ENCODE results near the gene SGO1. TPM values are rescaled to one million over a fixed set of nuclear protein-coding genes. Genes with fewer than 3 reads are reported as not detected.
A peak's percentile ranks its signal among the peaks of the same experiment; 100 is the strongest.
"Not testable (repeated sequence)": the region's sequence is repeated elsewhere in the genome, so short reads cannot be mapped to it uniquely, and the experiment has no call there.

Gene SGO1
- total and polyA plus RNA-seq, 9 donors = 0.10 to 1.2 (median 0.33) TPM

GRCh38 chr3:20225769-20226168 lies 39.8 kb upstream of the SGO1 start:
- intact Hi-C loops (cut with DNase I) = no loop called here
- Histone ChIP-seq H3K4me1 (ENCODE audit: insufficient read depth) (no peaks in the 10 kb centered on the region), H3K9me3 (no peaks in the 10 kb centered on the region), H3K27ac (no peak overlapping the region), H3K4me3 (no peak overlapping the region), H3K36me3 (no peaks in the 10 kb centered on the region), H3K27me3 (no peaks in the 10 kb centered on the region)
- TF ChIP-seq, protein P1, sequence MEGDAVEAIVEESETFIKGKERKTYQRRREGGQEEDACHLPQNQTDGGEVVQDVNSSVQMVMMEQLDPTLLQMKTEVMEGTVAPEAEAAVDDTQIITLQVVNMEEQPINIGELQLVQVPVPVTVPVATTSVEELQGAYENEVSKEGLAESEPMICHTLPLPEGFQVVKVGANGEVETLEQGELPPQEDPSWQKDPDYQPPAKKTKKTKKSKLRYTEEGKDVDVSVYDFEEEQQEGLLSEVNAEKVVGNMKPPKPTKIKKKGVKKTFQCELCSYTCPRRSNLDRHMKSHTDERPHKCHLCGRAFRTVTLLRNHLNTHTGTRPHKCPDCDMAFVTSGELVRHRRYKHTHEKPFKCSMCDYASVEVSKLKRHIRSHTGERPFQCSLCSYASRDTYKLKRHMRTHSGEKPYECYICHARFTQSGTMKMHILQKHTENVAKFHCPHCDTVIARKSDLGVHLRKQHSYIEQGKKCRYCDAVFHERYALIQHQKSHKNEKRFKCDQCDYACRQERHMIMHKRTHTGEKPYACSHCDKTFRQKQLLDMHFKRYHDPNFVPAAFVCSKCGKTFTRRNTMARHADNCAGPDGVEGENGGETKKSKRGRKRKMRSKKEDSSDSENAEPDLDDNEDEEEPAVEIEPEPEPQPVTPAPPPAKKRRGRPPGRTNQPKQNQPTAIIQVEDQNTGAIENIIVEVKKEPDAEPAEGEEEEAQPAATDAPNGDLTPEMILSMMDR (IDR thresholded peaks at IDR 0.05) = peak; percentile 17 to 55 (median 18)
- no peak for TF ChIP-seq POLR2A (IDR thresholded peaks at IDR 0.05)
- 5 to 18% (median 15%) methylated on average over 2 of the region's 2 CpGs for WGBS, 3 donors
- DNase-seq = no peak

DNA sequence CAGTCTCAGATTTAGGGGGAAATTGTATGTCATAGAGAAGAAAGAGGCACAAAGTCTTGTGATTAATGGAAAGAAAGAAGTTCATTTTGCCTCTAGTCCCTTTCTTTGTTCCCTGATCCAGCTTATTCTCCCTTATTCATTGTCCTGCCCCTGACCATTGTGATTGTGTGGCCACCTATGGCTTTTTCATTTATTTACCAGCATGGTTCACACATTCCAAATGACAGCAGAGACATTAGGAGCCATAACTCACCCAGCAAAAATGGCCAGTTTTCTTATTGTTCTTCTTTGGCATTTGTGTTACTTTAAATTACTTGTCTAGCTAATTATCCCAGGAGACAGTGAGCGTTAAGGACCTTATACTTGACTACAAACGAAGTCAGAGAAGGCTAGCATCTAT lies 36.3 kb upstream of the SGO1 start:
- Histone ChIP-seq H3K27me3 (no peaks in the 10 kb centered on the region), H3K27ac (no peak overlapping the region), H3K4me3 (no peak overlapping the region), H3K9me3 (no peaks in the 10 kb centered on the region), H3K4me1 (ENCODE audit: insufficient read depth) (no peaks in the 10 kb centered on the region), H3K36me3 (no peaks in the 10 kb centered on the region)
- intact Hi-C loops (cut with DNase I) = no loop called here
- 84 to 92% (median 88%) methylated on average over 2 of the region's 2 CpGs for WGBS, 3 donors
- no peak for DNase-seq
- no peak for TF ChIP-seq EP300 (IDR thresholded peaks at IDR 0.05)
- no peak for TF ChIP-seq POLR2A (IDR thresholded peaks at IDR 0.05)
- TF ChIP-seq, protein P1 (IDR thresholded peaks at IDR 0.05) = no peak

- Histone ChIP-seq H3K36me3 (no peaks in the 10 kb centered on the region), H3K4me3 (no peak overlapping the region), H3K27ac (no peak overlapping the region), H3K4me1 (ENCODE audit: insufficient read depth) (no peaks in the 10 kb centered on the region), H3K9me3 (no peaks in the 10 kb centered on the region), H3K27me3 (no peaks in the 10 kb centered on the region)
- DNase-seq = no peak
- intact Hi-C loops (cut with DNase I) = no loop called here
- WGBS, 3 donors = 20 to 26% (median 22%) methylated on average over 3 of the region's 3 CpGs
- TF ChIP-seq POLR2A (IDR thresholded peaks at IDR 0.05) = no peak
- TF ChIP-seq, protein P1 (IDR thresholded peaks at IDR 0.05) = no peak
- TF ChIP-seq EP300 (IDR thresholded peaks at IDR 0.05) = no peak
These were observed 32.2 kb upstream of the SGO1 start for GRCh38 chr3:20218215-20218614.

- Histone ChIP-seq H3K27ac (no peak overlapping the region), H3K4me3 (no peak overlapping the region), H3K27me3 (no peaks in the 10 kb centered on the region), H3K9me3 (no peaks in the 10 kb centered on the region), H3K4me1 (ENCODE audit: insufficient read depth) (no peaks in the 10 kb centered on the region), H3K36me3 (no peaks in the 10 kb centered on the region)
- 92 to 97% (median 94%) methylated on average over 4 of the region's 4 CpGs for WGBS, 3 donors
- TF ChIP-seq, protein P1 (IDR thresholded peaks at IDR 0.05) = no peak
- TF ChIP-seq EP300 (IDR thresholded peaks at IDR 0.05) = no peak
- no peak for TF ChIP-seq POLR2A (IDR thresholded peaks at IDR 0.05)
- intact Hi-C loops (cut with DNase I) = no loop called here
- no peak for DNase-seq
These were observed 29.6 kb upstream of the SGO1 start for GRCh38 chr3:20215636-20216035.

GRCh38 chr3:20213491-20213890 lies 27.5 kb upstream of the SGO1 start:
- H3K36me3 ChIP-seq; H3K9me3 ChIP-seq; DNase-seq; H3K4me3 ChIP-seq; H3K4me1 ChIP-seq (ENCODE audit: insufficient read depth); H3K27ac ChIP-seq; intact Hi-C loops (cut with DNase I); H3K27me3 ChIP-seq: not testable (repeated sequence)
- WGBS, 3 donors = 88 to 96% (median 89%) methylated on average over 1 of the region's 1 CpG

DNA sequence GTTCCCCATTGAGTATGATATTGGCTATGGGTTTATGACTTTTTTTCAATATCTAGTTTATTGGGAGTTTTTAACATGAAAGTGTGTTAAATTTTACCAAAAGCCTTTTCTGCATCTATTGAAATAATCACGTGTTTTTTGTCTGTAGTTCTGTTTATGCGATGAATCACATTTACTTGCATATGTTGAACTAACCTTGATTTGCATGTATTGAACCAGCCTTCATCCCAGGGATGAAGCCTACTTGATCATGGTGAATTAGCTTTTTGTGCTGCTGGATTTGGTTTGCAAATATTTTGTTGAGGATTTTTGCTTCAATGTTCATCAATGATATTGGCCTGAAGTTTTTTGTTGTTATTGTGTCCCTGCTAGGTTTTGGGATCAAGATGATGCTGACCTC lies 21.9 kb upstream of the SGO1 start:
- 87 to 90% (median 87%) methylated on average over 2 of the region's 2 CpGs for WGBS, 3 donors
- H3K36me3 ChIP-seq; H3K4me3 ChIP-seq; H3K27me3 ChIP-seq; H3K9me3 ChIP-seq; H3K4me1 ChIP-seq (ENCODE audit: insufficient read depth); H3K27ac ChIP-seq; intact Hi-C loops (cut with DNase I); DNase-seq: not testable (repeated sequence)

- H3K4me1 ChIP-seq (ENCODE audit: insufficient read depth); DNase-seq; H3K27me3 ChIP-seq; intact Hi-C loops (cut with DNase I); H3K27ac ChIP-seq; H3K9me3 ChIP-seq; H3K4me3 ChIP-seq; H3K36me3 ChIP-seq: not testable (repeated sequence)
These were observed 19.9 kb upstream of the SGO1 start for GRCh38 chr3:20205898-20206297.
